GM18508 (cell line): ENCODE results near the gene EIF3K.

Experiments
- ATAC-seq: cut with Tn5 transposase; IDR thresholded peaks from one replicate; pipeline ENCODE4 v1.9.1; 2021; ENCODE audit warnings: moderate number of reproducible peaks; ENCODE audit not compliant: insufficient read depth, unreplicated experiment

Gene EIF3K

DNA sequence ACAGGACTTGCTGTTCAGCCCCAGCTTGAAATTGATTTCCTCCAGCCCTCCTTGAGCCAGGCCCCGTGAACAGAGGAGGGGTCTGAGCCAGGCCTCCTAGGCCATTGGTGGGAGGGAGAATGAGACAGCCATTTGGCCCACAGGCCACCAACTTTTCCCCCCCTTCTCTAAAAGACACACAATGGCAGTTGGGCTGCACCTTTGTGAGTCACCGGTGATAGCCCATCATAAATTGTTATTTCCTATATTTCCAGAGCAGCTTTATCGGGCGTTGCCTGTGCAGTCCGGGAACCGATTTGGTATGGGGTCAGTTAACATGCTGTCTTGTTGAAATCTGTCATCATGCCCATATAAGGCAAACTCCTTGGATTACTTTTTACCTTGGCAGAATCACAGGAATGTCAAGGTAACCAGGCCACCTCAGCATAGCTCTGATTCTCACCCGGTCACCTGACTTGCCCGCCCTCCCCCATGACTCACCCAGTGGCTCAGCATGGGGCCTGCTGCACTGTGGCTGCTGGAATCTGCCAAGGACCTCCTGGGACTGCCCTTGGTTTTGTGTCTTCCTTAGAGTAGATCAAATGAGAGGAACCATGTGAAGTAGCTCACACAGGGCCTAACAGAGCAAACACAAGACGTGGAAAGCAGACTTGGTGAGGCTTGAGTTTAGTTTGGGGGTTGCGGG is 64.5 kb downstream of the EIF3K start:
- no peak for ATAC-seq

DNA sequence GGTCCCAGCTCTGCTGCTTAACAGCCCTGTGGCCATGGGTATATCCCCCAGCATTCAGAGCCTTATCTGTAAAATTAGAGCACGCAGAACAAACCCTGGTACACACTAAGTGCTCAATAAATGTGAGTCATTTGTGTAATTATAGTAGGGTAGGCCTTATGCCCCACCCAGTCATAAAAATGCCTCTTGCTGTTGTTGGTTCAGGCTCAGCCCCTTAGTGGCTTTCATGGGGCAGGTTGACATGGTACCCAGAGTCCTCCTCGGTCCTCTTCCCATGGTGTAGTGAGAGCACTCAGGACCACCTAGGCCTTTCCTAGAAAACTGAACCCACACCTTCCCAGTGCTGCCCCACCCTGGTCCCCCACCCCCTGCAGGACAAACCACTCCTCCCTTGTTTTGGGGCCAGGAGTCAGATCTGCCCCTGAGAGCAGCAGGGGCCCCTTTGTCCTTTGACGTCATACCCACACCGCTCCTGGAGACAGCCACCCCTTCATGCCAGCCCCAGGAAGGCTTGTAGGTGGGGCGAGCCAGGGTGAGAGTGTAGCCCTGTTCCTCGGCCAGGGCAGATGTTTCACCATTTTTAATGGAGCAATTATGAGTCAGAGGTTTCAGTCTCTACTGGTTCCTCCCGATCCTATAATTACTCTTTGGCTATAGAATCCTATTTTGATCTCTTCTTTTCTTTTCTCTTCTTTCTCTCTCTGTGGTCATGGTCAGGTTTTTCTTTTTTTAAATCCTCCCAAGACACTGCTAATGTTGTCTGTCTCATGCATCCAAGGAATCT is 65.3 kb downstream of the EIF3K start:
- no peak for ATAC-seq

DNA sequence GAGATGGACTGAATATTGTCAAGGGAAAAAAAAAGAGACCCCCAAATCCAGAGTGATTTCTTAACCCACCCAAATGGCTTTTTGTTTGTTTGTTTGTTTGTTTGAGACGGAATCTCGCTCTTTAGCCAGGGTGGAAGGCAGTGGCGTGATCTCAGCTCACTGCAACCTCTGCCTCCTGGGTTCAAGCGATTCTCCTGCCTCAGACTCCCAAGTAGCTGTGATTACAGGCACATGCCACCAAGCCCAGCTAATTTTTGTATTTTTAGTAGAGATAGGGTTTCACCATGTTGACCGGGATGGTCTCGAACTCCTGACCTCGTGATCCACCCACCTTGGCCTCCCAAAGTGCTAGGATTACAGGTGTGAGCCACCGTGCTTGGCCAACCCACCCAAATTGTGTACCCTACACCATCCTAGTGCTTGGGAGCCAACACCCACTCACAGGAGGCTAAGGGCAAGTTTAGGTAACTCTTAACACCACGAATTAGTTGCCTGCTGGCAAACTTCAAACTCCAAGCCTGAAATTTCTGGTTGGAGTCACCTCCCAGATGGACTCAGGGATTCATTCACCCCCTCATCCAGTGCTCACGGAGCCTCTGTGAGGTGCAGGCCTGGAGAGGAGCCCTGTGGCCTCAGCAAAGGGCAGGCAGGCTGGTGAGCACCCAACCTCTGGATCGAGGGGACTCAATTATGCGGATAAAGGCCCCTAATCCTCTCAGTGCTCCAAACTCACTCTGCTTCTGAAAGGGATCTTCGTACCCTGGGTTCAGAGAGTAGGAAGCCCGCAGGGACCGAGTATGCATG is 66.1 kb downstream of the EIF3K start:
- no peak for ATAC-seq

DNA sequence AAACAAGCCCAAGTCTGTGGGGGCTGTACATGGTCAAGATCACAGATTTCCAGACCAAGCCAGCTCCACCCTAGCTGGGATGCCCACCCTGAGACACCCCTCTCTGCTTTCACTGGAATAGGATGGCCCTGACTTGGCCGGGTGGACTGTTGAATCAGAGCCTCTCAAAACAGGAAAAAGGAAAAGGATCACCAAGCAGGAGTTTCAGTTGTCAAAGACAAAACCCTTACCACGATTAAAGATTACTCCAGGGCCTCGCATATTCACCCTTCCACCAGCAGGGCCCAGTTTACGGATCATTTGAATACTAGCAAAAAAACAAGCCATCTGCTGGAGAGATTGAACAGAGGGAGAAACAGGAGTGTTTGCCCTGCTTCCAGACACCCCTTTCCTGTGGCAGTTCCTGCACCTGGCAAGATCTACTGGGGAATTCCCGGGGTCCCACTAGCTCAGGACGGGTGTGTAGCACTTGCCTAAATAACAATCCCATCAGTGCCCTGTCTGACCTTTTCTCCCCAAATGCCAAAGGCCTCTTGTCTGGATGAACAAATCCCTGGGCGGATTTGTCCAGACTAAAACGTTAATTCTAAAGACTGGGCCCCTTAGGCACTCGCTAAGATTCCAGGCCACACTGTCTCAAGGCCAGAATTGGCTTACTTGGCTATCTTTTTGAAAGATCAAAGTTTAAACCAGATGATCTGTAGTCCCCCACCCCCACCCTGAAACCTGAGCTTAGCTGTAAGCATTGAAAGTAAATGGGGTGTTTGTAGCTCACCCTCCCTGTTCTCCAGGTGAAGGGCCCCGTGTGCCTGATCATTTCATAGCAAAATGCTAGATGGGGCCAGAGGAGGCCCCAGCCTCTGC is 66.9 kb downstream of the EIF3K start:
- ATAC-seq, result no peak

DNA sequence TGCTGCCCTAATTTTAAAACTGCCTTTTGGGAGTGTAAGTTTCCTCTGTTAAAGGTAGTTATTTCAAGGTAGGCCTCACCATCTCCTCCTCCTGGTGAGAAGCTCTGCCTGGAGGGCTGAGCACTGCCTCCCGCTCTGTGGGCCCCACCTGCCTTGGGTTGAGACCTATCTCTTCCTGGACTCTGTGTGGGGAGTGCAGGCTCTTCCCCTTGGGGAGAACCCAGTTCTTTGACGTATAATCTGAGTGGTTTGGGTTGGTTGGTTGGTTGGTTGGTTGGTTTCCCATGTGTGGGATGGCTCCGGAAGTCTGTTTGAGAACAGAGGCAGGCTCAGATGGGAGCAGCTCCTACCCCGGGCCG is 67.5 kb downstream of the EIF3K start:
- no peak for ATAC-seq
